ENCODE results near the gene FSTL1. TPM values are rescaled to one million over a fixed set of nuclear protein-coding genes. Genes with fewer than 3 reads are reported as not detected.
A peak's percentile ranks its signal among the peaks of the same experiment; 100 is the strongest.

FSTL1 gene
- total and polyA plus RNA-seq, 11 donors = 43.8 to 667 (median 179) TPM

- Histone ChIP-seq H3K36me3 (no peaks in the 10 kb centered on the region), H3K4me1 (peaks cover 0 to 26% (median 9%) of the 10 kb centered on the region in 12 donors), H3K4me3 (no peak overlapping the region), H3K9me3 (peaks cover 0 to 4% (median 0%) of the 10 kb centered on the region in 12 donors), H3K27me3 (no peaks in the 10 kb centered on the region), H3K27ac (peak overlapping the region in 8 of 12 donors; percentile 9 to 76 (median 66))
- WGBS, 4 donors = 56 to 63% (median 57%) methylated on average over 4 of the region's 4 CpGs
- intact Hi-C loops (cut with DNase I) = loop anchor here in 1 of 10 donors (5.0 kb wide), 1 partner anchor 82 kb away; no protein-coding TSS in a partner anchor
- DNase-seq = peak in 2 of 5 donors; percentile 28 to 43
- peak in 3 of 4 donors; percentile 35 to 73 (median 44) for ATAC-seq
- TF ChIP-seq CTCF (IDR thresholded peaks at IDR 0.05) (no peak), POLR2A (IDR thresholded peaks at IDR 0.05) (no peak)
Measured at GRCh38 chr3:120469882-120470301, 19.1 kb upstream of the FSTL1 start.

DNA sequence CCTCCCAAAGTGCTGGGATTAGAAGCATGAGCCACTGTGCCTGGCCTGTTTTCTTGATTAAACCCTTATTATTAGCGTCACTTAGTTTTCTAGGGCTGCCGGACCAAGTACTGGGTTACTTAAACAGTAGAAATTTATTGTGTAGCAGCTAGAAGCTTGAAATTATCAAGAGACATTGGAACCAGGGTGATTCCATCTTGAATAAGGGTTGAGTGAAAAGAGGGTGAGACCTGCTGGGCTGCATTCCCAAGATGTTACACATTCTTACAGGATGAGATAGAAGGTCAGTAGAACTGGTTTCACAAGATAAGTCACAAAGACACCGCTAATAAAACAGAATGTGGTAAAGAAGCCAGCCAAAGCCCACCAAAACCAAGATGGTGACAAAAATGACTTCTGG lies 18.6 kb upstream of the FSTL1 start:
- Histone ChIP-seq H3K27ac (peak overlapping the region in 4 of 12 donors; percentile 9 to 76 (median 68)), H3K4me3 (no peak overlapping the region), H3K4me1 (peaks cover 0 to 26% (median 9%) of the 10 kb centered on the region in 12 donors), H3K36me3 (no peaks in the 10 kb centered on the region), H3K9me3 (peaks cover 0 to 4% (median 0%) of the 10 kb centered on the region in 12 donors), H3K27me3 (no peaks in the 10 kb centered on the region)
- intact Hi-C loops (cut with DNase I) = no loop called here
- TF ChIP-seq CTCF (IDR thresholded peaks at IDR 0.05) = no peak
- no peak for TF ChIP-seq POLR2A (IDR thresholded peaks at IDR 0.05)
- ATAC-seq = no peak
- no peak for DNase-seq
- 79 to 84% (median 81%) methylated on average over 3 of the region's 3 CpGs for WGBS, 4 donors

GRCh38 chr3:120468635-120469295 lies 18.0 kb upstream of the FSTL1 start:
- peaks cover 0 to 26% (median 9%) of the 10 kb centered on the region in 12 donors for H3K4me1 ChIP-seq
- H3K9me3 ChIP-seq = peaks cover 0 to 4% (median 0%) of the 10 kb centered on the region in 12 donors
- no peak for ATAC-seq
- TF ChIP-seq POLR2A (IDR thresholded peaks at IDR 0.05) (no peak), CTCF (IDR thresholded peaks at IDR 0.05) (no peak)
- intact Hi-C loops (cut with DNase I) = no loop called here
- WGBS, 4 donors = 82 to 93% (median 90%) methylated on average over 5 of the region's 5 CpGs
- H3K27me3 ChIP-seq = no peaks in the 10 kb centered on the region
- DNase-seq = no peak
- H3K36me3 ChIP-seq = no peaks in the 10 kb centered on the region
- H3K4me3 ChIP-seq = no peak overlapping the region
- H3K27ac ChIP-seq = no peak overlapping the region

- TF ChIP-seq CTCF (IDR thresholded peaks at IDR 0.05) = no peak
- no peak for TF ChIP-seq POLR2A (IDR thresholded peaks at IDR 0.05)
- ATAC-seq (peak in 3 of 4 donors; percentile 19 to 47 (median 41)), DNase-seq (no peak)
- intact Hi-C loops (cut with DNase I) = no loop called here
- H3K4me1 ChIP-seq = peaks cover 0 to 28% (median 12%) of the 10 kb centered on the region in 12 donors
- peaks cover 0 to 4% (median 0%) of the 10 kb centered on the region in 12 donors for H3K9me3 ChIP-seq
- no peak overlapping the region for H3K27ac ChIP-seq
- 49 to 64% (median 56%) methylated on average over 4 of the region's 4 CpGs for WGBS, 4 donors
- no peaks in the 10 kb centered on the region for H3K27me3 ChIP-seq
- H3K4me3 ChIP-seq = no peak overlapping the region
- no peaks in the 10 kb centered on the region for H3K36me3 ChIP-seq
Measured at GRCh38 chr3:120462409-120462959, 11.7 kb upstream of the FSTL1 start.

All from heart left ventricle (tissue), 16 donors.